HG03064 (cell line): ENCODE data around the gene EMD.
A peak's percentile ranks its signal among the peaks of the same experiment; 100 is the strongest.
"Not testable (repeated sequence)": the region's sequence is repeated elsewhere in the genome, so short reads cannot be mapped to it uniquely, and the experiment has no call there.

Experiments
- ATAC-seq: cut with Tn5 transposase; IDR thresholded peaks from one replicate; pipeline ENCODE4 v1.9.1; 2021; ENCODE audit warnings: low read depth; ENCODE audit not compliant: unreplicated experiment

The EMD gene

GRCh38 chrX:154388649-154389048 is 9.6 kb downstream of the EMD start:
- not testable (repeated sequence) for ATAC-seq

DNA sequence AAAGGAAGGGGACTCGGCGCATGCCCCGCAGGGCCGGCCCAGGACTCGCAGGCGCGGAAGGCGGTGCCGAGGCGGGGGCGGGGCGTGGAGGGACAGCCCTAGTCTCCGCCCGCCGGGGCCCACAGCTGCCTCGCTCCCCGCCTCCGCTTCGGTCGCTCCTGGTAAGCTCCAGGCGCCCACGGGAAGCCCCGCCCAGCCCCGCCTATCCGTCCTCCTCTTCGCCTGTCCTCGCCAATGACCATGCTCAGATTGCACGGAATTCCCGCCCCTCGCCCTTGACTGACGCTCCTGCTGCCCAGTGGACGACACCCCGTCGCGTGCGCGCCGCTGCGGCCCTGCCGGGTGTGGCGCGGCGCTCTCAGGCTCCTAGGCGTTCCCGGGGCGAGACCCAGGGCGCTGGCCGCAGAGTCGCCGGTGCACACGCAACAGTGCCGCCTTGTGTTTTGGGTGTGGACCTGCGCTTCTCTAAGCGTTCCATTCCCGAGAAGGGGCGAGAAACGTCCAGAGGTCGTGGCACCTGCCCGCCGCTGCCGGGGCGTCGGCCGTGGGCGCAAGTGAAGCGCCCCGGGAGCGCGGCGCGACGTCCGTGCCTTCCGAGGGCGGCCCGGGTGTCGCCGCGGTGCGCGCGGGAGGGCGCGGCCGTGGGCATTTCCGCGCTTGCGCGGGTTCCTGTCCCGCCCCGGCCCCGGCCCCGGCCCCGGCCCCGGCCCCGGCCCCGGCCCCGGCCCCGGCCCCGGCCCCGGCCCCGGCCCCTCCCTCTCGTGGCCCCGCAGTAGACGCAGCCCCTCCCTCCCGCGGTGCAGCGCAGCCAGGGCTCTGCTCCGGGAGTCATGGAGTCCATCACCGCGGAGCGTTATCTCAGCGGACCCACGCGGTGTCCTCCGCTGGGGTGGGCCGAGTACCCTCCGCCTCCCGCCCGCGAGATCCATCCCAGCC is 11.0 kb downstream of the EMD start:
- peak; percentile 55 for ATAC-seq

GRCh38 chrX:154396363-154396762 is 17.3 kb downstream of the EMD start:
- not testable (repeated sequence) for ATAC-seq

GRCh38 chrX:154396973-154397887 is 18.1 kb downstream of the EMD start:
- ATAC-seq: peak; percentile 40

DNA sequence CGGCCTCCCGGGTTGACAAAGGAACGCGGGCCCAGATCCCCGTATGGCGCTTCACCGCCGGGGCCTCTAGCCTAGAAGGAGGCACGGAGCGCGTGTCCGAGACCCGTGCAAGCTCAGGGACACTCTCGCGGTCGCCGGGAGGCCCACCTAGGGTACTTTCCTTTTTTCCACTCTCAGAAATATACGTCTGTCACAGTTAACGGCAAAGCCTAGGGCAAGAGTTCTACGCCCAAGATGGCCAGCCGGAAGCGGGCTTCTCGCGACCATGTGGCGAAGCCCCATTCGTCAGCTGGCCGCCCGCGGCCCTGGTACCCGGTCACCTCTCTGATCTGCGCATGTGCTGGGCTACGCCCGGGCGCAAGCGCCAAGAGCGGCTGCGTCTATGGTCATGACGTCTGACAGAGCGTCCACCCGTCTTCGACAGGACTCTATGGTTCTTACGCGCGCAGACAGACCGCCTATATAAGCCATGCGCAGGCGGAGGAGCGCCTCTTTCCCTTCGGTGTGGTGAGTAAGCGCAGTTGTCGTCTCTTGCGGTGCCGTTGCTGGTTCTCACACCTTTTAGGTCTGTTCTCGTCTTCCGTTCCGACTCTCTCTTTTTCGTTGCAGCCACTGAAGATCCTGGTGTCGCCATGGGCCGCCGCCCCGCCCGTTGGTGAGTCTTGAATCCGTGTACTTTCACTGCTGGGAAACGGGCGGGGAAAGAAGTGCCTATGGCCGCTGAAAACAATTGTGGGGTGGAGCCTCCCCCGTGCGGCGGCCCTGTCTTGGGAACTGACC is 19.0 kb downstream of the EMD start, which contains the start of gene RPL10:
Gene RPL10, plus strand, starts transcription at position 490 of the 780 bp plus-strand sequence. Its CDS starts 143 bp downstream, at position 633.
- peak; percentile 52 for ATAC-seq

DNA sequence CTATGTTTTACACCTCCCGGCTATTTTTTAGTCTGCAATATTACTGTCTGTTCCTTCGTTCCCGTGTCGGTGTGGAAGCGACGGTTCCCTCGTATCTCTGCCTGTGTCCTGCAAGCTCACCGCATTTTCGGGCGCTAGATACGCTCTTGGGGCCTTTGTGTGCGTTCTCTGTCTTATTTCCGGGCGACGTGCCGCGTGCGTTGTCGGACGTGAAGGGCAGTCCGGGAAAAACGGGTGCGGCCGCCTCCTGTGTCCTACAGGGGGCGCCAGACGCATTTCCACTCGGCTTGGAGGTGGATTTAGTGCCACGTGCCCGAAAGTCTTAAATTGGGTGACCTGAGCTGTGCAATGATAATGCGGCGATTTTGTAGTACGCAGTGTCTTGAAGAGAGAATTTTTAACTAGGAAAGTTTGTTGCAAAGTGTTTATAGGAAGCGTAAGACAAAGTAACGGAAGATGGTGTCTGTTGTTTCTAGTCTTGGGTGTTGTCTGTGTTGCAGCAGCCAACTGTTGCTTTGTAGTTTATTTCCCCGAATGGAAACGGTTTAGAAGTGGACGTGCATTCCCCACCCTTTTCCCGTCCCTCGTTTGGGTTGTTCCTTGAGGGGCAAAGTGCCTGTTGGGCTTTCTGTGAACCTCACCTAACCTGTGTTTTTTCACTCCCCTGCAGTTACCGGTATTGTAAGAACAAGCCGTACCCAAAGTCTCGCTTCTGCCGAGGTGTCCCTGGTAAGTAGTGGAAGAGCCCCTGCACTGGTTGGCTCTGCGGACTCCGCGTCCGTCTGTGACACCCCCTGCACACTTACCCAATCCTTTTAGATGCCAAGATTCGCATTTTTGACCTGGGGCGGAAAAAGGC is 19.8 kb downstream of the EMD start:
- no peak for ATAC-seq

DNA sequence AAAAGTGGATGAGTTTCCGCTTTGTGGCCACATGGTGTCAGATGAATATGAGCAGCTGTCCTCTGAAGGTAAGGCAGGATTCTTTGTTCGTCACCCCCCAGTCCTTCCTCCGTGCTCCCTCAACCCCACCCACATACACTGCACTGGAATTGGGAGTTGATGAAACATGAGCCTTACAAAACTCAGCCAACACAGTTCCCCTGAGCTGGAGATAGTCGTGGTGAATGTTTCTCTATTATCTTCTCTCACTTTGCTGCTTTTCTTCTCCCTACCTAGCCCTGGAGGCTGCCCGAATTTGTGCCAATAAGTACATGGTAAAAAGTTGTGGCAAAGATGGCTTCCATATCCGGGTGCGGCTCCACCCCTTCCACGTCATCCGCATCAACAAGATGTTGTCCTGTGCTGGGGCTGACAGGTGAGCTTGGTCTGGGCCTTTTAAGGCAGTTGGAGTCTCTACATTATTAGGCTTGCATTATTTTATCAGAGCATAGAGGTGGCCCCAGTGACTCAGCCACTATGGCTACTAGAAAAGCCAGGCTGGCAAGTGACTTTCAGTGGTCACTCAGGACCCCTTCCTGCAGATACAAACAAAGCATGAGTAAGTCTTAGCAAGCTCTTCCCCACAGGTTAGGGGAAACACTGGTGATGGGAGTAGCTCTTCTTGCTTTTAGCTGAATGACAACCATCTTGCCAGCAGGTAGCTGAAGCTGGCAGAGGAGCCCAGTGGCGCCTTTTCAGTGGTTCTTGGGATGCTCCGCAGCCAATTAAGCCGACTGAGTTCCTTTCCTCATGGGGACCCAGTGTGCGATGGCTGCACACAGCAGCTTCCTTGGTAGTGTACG is 20.7 kb downstream of the EMD start:
- ATAC-seq: no peak

- ATAC-seq: not testable (repeated sequence)
These were observed 21.3 kb downstream of the EMD start for GRCh38 chrX:154400369-154400817.

DNA sequence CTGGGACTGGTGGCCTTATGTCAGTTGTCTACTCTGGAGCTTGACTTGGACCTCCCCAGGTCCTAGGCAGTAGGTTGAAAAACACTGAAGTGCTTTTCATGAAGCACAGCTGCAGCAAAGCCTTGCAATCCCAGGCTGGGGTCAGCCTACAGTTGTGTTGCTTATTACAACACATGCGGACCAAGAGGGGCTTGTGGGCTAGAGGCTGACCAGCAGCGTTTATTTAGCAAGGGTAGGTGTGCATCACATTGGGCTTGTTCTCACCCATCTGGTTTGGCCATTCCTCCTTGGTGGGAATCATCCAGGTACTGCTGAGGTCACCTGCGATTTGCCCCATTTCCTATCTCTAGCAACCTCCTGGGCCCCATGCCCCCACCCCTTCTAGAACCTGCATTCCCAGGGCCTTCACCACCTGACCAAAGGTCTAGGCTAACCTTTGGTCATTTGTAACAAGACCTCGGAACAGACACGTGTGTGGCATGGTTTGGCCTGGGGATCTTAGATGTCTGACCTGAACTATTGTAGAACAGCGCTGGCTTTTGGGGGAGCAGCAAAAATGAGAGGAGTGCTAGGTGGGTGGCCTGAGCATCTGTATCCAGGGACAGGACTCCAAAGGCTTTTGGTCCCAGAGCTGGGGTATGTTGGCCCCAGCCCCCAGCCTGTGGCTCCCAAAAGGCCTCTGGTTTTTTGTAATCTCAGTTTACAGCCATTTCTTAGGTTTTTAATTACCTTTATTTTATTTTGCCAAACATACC is 22.1 kb downstream of the EMD start:
- ATAC-seq: no peak

DNA sequence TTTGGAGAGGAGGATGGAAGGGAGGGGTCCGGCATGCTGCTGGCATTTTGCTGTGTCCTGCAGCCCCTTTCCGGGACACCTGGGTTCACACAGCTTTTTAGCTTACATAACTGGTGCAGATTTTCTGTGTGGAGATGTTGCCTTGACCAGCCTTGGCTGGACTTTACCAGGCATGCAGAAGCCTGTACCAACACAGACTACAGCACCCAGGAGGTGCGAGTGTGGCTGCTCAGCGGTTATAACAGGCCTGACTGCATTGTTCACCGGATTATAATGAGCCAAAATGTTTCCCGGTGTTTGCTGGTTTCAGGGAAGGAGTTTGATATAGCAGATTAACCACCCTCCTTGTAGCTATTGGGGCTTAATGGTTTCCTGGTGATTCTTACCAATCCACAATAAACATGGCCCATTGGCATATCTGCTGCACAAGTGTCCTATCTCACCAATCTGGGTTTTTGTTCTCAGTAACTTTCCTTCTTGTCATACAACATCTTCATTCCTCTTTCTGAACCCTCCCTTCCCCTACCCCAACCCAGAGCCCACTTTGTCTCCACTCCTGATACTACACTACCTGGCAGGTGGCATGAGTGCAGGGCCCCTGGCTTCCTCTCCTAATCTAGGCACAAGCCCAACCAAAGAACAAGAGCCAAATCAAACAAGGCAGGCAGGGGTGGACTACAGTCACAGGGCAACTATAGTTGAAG is 23.0 kb downstream of the EMD start:
- no peak for ATAC-seq

DNA sequence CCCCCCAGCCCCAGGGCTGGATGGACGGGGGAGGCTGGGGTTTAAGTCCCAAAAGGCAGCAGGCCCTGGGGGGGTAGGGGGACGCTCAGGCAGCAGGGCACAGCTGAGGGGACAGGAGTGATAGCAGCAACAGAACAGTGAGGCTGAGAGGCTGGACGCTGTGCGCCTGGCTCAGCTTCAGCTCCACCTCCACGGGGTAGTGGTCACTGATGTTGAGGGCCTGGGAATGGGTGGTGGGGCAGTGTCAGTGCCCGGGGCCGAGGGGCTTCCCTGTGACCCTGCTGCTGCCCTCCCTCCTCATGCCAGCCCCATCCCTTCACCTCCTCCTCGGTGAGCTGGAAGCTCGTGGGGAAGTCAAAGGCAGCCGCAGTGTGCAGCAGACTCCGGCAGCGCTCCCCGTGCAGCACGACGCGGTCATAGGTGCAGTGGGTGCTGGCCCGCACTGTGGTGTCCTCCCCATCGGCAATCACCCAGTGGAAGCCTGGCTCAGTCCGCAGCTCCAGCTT is 23.6 kb downstream of the EMD start:
- no peak for ATAC-seq

DNA sequence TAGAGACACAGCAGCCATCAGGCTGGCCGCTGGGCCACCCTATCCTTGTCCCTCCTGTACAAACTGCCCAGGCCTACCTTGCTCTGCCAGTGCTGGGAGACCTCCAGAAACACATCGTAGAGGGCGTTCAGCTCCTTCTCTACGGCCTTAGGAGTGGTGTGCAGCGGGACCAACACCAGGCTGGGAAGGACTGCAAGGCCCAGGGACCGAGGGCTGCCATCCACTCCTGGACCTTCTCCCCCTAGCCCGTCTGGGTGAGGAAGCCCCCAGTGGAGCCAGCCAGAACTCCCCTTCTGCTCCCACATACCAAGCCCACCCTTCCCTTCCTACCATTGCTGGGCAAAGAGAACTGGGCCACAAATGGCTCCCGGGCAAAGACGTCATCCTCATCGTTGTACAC is 24.1 kb downstream of the EMD start:
- no peak for ATAC-seq

GRCh38 chrX:154403858-154404257 is 24.8 kb downstream of the EMD start:
- ATAC-seq: no peak

- no peak for ATAC-seq
These were observed 25.6 kb downstream of the EMD start for GRCh38 chrX:154404625-154405192.

DNA sequence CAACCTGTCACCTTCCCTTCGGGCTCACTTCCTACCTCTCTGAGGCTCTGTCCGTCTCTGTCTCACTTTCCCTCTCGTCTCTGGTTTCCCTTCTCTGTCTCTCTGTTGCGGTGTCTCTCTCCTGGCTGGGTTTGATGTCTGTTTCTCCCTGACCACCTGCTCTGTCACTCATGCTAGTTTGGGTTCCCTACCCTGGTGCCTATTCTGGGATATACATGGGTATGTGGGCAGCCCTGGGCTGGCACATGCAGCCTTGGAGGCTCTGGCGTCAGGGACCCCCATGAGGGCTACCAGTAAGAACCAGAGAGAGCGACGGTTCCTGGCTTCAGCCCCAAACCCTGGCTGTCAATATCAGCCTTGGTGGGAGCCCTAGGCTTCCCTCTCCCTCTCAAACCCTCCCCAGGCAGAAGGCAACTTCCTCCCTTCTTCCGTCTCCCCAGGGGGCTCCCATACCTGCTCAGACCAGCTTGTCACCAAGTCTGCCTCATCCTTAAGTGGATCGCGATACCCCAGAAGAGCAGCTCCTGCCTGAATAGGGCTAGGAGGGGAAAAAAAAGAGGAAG is 29.6 kb downstream of the EMD start:
- no peak for ATAC-seq

- ATAC-seq: no peak
These were observed 30.3 kb downstream of the EMD start, which contains the start of gene DNASE1L1 for GRCh38 chrX:154409222-154409871. TSS of gene DNASE1L1 (minus strand) at chrX:154409254. CDS start at chrX:154405568, 3,686 bp downstream.
